Activated CD4-positive, alpha-beta T cell treated with anti-CD3 and anti-CD28 coated beads, Interleukin-2, Interleukin-6, amounts not matched to agents 100 ng/mL and 50 ng/mL, durations not matched to agents 16 hours and 8 hours (primary cell): ENCODE data around the gene ERBB2.
"Not testable (repeated sequence)": the region's sequence is repeated elsewhere in the genome, so short reads cannot be mapped to it uniquely, and the experiment has no call there.

Source experiments
- DNase-seq: peaks from one replicate; pipeline ENCODE4 v3.0.0-alpha.2; 2020

The ERBB2 gene

DNA sequence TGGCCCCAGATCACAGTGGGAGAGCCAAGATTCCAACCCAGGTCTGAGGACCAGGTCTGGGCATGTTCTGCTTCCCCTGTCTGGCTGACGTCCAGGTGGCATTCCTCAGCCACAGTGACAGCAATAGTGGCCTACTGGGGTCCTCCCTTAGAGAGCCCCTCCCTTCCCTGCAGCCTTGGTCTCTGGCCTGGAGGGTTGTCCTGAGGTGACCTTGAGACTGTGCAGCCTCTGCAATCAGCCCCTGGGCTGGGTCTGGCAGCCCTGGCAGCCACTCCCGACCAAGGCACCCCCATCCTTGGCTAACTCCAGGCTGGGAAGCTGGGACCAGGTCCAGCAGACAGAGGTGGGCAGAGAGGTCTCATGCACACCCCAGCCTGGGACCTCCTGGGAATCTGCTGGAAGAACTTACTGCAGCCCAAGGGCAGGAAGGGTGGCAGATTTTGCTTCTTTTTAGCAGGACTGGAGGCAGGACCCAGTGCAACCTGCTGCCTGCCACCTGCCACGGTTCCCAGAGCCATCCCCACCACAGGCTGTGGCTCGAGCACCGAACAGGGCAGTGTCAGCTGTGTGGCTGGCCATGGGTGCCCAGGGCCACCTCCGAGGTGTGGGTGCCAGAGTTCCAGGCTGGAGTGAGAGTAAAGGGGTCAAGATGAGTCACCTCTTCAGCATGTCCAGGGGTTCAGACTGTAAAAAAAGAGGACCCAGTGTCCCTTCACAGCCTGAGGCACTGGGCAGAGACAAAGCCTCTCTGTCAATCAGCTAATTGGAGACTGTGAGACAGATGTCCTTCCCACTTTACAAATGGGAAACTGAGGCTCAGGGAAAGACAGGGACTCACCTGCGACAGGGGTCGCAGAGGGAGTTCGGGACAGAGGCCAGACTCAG, 50.5 kb downstream of the ERBB2 start:
- DNase-seq: no peak

DNA sequence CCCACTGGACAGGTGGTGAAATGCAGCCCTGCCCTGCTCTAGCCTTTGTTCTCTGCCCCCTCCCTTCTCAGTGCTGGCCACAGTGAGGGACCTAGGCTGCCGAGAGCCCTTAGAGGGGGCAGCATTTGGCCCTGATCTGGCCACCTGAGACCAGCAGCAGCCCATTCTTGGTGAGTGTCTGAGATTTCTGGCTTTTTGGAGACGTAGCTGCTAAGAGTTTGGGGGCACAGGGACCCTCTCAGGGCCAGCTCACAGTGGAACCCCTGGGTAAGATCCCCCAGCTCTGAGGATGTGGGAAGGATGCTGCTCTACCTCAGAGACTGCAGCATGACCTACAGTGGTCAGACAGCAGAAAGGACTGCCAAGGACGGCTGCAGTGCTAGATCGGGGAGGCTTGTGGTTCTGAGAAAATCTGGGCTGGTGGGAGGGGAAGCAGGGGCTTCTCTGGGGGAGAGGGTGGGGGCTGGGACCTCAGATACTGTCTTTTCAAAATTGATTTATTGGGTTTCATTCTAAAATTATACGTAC, 51.2 kb downstream of the ERBB2 start:
- no peak for DNase-seq

DNA sequence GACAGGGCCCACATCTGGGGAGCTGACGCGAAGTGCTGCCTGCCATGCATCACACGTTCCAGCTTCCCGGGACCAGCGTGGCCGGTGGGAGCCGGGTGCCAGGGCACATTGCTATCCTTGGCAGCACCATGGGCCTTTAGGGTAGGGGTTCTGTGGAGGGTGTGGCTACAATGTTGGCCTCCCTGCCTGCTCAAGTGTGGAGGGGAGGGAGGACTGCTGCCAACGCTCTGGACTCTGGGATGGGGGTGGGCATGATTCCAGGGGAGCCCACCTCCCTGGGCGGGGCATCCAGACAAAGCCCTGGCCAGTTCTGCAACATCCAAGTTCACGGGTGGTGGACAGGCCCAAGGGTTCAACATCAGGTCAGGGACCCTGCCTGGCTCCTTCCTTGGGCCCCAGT, 51.8 kb downstream of the ERBB2 start:
- DNase-seq: no peak

DNA sequence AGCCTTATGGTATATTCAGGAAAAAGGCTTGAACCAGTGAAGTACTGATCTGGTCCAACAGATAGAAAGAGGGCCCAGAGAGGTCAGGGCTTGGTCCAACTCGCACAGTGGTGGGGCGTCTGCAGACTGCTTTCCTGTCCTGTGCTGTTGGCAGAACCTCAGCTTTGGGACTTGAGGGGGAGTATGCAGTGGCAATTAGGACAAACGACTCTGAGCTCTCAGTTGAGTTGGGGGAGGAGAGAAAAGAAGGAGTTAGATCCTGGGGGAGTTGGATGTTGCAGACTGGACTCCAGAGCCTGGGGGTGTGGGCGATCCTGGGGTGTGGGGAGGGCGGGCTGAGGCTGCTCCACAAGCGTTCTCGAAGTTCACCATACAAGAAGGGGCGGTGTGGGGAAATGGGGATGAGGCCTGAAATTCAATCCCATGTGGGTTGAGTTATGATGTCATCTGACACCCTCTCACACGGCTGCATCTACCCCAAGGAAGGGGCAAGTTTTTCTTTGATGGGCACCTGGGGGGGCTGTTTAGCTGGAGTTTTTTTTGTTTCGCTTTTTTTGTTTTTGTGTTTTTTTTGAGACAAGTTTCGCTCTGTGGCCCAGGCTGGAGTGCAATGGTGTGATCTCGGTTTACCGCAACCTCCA, 52.5 kb downstream of the ERBB2 start:
- no peak for DNase-seq

DNA sequence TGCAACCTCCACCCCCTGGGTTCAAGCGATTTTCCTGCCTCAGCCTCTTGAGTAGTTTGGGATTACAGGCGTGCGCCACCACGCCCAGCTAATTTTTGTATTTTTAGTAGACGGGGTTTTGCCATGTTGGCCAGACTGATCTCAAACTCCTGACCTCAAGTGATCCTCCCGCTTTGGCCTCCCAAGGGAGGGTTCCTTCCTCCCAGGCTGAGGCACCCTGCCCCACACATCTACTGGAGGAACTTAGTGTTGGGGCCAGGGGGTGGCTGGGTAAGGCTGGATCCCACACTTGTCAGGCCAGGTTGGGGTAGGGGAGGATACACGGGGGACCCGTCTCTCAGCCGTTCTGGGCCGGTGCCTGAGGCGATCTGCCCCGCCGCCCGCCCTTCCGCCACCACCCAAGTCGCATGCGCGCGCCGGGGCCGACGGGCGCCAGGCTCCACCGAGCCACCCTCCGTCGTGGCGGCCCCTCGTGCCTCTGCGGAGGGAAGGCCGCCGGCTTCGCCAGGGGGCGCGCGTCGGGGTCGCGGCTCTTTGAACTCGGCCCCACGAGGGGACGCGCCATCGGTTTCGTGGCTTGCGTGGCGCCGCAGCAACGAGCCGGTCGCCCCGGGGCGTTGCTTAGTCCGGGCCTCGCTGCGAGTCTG, 53.8 kb downstream of the ERBB2 start:
- peak; percentile 63 for DNase-seq

DNA sequence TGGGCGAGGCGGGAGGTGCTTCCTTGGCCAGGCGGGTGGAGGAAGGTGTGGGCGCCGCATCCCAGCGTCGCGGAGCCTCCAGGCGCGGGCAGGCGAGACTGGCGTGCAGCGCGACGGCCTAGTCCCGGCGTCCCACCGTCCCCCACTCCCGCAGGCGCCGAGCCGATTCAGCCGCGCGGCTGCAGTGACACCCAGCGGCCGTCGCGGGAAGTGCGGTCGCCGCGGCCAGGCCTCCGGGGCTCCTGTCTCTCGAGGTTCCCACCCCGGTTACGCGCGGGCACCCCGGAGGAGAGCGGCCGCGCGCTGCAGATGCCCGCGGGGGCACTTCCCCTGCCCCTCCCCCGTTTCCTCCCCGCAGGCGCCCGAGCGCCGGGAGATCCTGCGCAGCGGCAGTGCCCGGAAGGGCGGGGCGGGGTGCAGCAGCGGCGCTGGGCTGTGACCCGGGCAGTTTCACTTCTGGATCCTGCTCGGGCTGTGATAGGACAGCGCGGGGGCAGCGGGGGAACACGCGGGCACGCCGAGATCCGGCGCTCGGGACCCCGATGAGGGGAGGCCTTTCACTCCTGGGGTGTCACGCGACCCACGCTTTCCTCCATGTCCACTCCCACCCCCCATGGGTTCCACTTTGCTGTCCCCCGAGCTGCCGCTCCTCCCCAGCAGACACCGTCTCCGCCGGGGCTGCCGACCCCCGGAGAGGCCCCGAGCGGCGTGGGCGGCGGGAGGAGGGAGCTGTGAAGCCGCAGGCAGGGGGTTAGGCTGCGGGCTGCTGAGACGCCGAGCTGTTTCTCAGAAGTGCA, 54.5 kb downstream of the ERBB2 start:
- DNase-seq: peak; percentile 98

DNA sequence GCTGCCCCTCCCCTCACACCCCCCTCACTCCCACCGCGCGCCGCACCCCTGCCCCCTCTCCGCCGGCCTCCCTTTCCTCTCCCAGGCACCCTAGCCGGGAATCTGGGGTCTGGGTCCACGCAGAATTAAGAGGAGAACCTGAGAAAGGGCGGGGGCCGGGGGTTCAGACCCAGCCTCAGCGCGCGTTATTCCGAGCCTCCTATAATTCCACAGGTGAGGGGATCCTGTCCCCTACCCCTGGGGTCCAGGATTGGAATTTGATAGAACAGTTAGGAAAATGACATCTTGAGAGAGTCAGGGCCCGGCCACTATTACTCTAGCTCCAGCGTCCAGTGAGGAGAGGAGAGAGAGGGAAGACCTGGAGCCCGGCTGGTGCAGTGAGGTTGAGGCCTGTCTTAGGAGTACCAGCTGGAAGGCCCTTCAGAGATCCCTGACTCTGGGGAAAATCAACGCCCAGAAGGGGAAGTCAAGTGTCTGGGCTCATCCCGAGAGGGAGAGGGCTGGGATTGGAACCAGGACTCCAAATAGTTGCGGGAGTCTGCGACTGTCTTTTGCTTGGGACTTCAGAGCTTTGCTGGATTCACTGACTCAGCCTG, 55.2 kb downstream of the ERBB2 start:
- no peak for DNase-seq

GRCh38 chr17:39755554-39756379, 55.9 kb downstream of the ERBB2 start:
- DNase-seq: peak; percentile 47

DNA sequence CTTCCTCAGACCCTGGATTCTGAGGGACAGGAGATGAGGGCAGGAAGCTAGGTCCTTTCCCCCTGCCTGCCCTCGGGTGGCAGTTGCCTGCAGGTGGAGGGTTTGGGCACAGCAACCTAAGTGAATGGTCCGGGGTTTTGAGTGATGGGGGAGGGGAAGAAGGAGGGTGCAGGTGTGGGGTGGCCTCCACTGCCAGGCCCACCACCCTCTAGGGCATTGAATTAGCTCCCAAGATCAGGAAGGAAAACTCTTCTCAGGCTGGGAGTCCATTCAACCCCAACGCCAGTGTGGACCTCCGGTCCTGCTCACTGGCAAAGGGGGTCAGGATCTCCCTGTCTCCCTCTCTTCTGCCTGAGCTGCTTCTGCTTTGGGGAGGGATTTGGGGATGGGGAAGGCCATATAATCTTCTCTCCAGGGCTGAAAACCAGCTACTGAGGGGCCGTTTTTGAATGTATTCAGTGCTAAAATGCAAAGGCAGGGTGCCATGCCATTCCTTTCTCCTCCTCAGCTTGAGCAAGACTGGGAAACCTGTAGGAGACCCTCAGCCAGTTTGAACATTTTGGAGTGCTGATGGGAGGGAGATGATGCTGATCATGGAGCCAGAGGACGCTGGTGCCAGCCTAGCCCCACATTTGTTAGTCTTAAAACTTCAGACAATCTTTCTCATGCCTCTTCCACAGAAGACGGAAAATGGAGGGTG, 56.7 kb downstream of the ERBB2 start:
- DNase-seq: no peak

- no peak for DNase-seq
Measured at GRCh38 chr17:39757176-39757662, 57.4 kb downstream of the ERBB2 start.

DNA sequence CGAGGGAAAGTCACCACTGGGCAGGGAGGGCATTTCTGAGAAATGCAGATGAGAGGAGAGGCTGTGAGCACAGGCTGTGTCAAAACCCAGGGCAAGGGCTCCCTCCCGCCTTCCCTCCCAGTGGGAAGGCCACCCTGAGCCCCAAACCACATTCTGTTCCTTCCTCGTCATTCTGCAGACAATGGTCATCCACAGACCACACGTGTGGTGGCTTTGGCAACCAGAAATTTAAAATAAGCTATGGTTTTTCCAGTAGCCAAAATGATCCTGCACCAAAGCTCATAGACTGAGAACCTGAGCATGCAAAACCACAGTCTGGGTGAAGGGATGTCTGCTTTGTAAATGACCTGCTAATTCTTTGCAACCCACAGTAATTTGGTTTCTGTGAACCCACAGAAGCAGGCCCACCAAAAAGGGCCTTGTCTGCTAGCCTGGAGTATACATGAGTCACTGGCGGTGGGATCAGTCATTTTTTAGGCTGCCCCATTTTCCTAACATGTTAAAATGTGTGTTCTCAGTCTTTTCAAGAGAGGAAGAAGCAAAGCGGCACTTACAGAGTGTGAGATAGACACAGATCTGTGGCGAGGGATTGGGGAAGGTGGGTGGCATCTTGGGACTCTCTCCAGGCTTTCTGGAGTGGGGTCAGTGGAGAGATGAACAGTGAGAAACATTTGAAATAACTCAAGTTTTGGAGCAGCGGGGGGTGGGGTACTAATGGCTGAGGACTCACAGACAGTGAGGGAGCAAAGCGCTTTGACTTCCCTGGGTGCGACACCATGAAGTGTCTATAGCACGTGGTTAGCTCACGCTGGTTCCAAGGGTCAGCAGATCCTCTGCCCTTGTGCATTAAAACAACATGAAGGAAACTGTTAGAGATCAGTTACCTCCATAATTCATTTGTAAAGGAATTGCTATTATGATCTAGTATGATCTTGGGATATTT, 58.3 kb downstream of the ERBB2 start:
- peak; percentile 85 for DNase-seq

GRCh38 chr17:39759204-39759603, 59.3 kb downstream of the ERBB2 start:
- no peak for DNase-seq

DNA sequence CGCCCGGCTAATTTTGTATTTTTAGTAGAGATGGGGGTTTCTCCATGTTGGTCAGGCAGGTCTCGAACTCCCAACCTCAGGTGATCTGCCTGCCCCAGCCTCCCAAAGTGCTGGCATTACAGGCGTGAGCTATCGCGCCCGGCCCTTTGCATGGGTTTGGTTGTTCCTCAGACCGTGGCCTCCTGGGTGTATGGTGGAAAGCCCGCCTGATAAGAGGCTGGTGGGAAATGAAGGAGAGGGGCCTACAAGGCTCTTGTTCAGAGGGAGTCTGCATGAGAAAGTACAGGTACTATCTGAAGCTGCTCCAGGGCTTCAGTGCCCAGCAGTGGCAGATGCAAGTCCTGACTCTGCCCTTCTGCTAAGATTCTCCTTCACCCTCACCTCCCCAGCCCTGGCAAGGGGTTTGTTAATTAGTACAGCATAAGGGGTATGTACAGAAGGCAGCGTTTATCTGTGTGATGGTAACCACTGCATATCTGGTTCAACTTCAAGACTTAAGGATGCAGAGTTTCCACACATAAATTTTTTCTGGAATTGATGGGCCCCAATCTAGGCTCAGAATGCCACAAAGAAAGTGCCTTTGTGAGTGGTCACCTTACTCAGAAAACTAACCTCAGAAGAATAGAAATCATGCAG, 62.1 kb downstream of the ERBB2 start:
- no peak for DNase-seq

DNA sequence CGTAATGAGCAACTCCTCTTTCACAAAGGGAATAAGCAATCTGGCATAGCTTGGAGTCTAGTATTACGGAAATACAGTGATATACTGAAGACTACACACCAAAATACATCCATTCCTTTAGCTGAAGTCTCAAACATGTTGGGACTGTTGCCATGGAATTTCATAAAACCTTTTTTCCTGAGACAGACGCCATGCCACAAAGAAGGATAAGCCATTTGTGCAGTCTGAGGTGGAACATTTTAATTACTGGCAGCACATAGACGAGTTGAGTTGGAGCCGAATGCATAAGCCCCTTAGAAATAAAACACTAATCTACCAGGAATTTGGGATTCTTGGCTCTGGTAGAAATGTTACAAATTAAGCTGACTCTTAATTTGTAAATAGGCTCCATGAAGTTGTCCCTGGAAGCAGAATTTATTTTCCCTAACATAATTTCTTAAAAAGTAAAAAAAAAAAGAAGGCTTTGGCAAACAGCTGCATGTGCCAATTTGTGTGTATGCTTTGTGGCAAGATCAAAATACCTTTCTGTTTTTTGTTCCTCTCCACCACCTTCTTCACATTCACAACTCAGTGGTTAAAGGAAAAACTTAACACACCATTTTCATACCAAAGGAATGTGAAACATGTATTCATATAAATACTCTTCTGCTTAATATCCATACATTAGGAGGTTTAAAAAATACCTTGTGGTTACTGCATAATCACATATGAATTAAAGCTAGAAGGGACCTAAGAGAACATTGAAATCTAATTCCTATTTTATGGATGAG, 63.4 kb downstream of the ERBB2 start:
- DNase-seq: no peak

- not testable (repeated sequence) for DNase-seq
Measured at GRCh38 chr17:39764171-39764570, 64.3 kb downstream of the ERBB2 start.

GRCh38 chr17:39765175-39765574, 65.3 kb downstream of the ERBB2 start:
- DNase-seq: no peak

- DNase-seq: no peak
Measured at GRCh38 chr17:39765766-39766165, 65.9 kb downstream of the ERBB2 start.

- DNase-seq: peak; percentile 46
Measured at GRCh38 chr17:39767147-39767546, 67.3 kb downstream of the ERBB2 start.
